Measurements from ENCODE around the gene MARVELD3.

MARVELD3 gene

GRCh38 chr16:71630808-71631207 lies 4.8 kb downstream of the MARVELD3 start:
- no peak for TF ChIP-seq CTCF (IDR thresholded peaks at IDR 0.05)

- no peak for TF ChIP-seq CTCF (IDR thresholded peaks at IDR 0.05)
These were observed 5.8 kb downstream of the MARVELD3 start for GRCh38 chr16:71631776-71632175.

GRCh38 chr16:71635632-71636031 lies 9.6 kb downstream of the MARVELD3 start:
- TF ChIP-seq CTCF (IDR thresholded peaks at IDR 0.05), result no peak

- no peak for TF ChIP-seq CTCF (IDR thresholded peaks at IDR 0.05)
These were observed 11.4 kb downstream of the MARVELD3 start for GRCh38 chr16:71637398-71637797.

- peak; percentile 51; the same call in 1 of the 2 replicates for TF ChIP-seq CTCF (IDR thresholded peaks at IDR 0.05)
These were observed 19.5 kb downstream of the MARVELD3 start for GRCh38 chr16:71645450-71645849.

GRCh38 chr16:71647391-71647790 lies 21.4 kb downstream of the MARVELD3 start:
- no peak for TF ChIP-seq CTCF (IDR thresholded peaks at IDR 0.05)

- TF ChIP-seq CTCF (IDR thresholded peaks at IDR 0.05), result no peak
These were observed 22.2 kb downstream of the MARVELD3 start for GRCh38 chr16:71648162-71648561.

- TF ChIP-seq CTCF (IDR thresholded peaks at IDR 0.05), result peak; percentile 46
These were observed 22.9 kb downstream of the MARVELD3 start for GRCh38 chr16:71648921-71649320.
